Cardiac septum (tissue), 1 donor: ENCODE results near the gene SMIM41. TPM values are rescaled to one million over a fixed set of nuclear protein-coding genes. Genes with fewer than 3 reads are reported as not detected.

Experiments used
- DNase-seq: peaks from one replicate; pipeline ENCODE4 v3.0.0-alpha.2; 2020; ENCODE audit warnings: low spot score
- intact Hi-C: fragments of 100-400 bp; cut with DNase I; formaldehyde crosslinking; loops from one replicate; pipeline ENCODE4 v1.14.0; 2022
- total RNA-seq: library from RNA; stranded (reverse); fragmentation: NEBNext Ultra II Directional; extraction: Animal tissue kit (Norgen Biotek cat#: 25700); gene quantifications from one replicate; pipeline ENCODE4 v1.2.1, GENCODE V29; 2021
- donor health status: DM: no; HTN: no; CAD: no.

Gene SMIM41
- total RNA-seq, 1 donor from 2014 or later: not detected

DNA sequence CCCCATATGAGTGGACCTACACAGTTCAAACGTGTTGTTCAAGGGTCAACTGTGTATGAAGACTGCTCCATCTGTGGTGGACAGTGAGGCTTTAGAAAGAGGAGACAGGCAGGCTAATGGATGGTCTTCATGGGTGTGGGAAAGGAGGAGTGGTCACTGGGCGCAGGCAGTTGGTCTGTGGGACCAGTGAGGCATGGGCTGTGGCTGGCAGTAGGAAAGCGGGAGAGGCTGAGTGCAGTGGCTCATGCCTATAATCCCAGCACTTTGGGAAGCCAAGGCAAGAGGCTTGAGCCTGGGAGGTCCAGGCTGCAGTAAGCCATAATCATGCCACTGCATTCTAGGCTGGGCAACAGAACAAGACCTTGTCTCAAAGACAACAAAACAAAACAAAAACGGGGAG, 30.2 kb upstream of the SMIM41 start:
- intact Hi-C loops: loop anchor here (10.0 kb wide), 1 partner anchor 826 kb away; no protein-coding TSS in a partner anchor
- no peak for DNase-seq

DNA sequence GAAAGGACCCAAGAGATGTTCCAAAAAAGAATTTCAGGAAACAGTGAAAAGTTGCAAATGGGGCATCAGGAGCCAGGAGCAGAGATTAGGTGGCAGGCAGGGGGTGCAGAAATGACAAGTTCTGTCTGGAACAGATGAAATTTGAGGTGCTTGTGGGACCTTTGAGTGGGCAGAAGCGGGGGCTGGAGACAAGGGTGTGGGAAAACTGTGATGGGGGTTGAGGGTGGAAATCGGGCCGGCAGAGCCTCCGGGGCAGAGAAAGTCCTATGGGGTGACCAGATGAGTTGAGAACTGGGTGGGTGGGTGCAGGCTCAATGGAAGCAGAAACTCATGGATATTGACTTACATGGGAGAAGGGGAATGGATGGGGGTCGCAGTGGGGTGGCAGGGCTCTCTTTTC, 29.8 kb upstream of the SMIM41 start:
- intact Hi-C loops: loop anchor here (2.0 to 10.0 kb wide), 2 partner anchors 13 to 825 kb away; no protein-coding TSS in a partner anchor
- DNase-seq: no peak

DNA sequence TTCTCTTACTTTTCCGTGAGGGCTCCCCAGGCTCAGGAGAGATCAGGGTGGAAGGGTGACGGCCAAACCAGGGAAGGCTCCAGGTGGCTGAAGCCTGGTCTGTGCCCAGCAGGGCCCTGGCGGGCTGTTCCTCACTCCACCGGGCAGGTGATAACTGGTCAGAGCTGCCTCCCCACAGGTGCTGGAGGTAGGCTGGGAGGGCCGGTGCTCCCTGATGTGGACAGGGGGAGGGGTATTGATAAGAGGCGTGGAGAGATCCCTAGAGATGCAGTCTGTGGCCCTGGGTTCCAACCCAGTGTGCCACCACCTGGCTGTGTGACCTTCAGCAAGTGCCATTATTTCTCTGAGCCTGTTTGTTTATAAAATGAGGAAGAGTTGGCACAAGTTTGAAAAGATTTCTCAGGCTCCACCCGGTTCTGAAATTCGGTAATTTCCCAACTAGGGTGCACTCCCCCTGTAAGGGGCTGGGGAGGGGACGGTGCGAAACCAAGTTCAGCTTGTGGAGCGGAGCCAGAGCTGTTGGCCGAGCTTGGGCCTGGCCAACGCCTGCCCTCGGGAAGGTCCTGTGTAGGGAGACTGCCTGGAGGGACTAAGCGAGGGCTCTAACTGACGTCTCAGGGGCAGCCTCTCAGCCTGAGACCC, 29.3 kb upstream of the SMIM41 start:
- intact Hi-C loops: loop anchor here (2.0 kb wide), 1 partner anchor 13 kb away; no protein-coding TSS in a partner anchor
- DNase-seq: no peak

DNA sequence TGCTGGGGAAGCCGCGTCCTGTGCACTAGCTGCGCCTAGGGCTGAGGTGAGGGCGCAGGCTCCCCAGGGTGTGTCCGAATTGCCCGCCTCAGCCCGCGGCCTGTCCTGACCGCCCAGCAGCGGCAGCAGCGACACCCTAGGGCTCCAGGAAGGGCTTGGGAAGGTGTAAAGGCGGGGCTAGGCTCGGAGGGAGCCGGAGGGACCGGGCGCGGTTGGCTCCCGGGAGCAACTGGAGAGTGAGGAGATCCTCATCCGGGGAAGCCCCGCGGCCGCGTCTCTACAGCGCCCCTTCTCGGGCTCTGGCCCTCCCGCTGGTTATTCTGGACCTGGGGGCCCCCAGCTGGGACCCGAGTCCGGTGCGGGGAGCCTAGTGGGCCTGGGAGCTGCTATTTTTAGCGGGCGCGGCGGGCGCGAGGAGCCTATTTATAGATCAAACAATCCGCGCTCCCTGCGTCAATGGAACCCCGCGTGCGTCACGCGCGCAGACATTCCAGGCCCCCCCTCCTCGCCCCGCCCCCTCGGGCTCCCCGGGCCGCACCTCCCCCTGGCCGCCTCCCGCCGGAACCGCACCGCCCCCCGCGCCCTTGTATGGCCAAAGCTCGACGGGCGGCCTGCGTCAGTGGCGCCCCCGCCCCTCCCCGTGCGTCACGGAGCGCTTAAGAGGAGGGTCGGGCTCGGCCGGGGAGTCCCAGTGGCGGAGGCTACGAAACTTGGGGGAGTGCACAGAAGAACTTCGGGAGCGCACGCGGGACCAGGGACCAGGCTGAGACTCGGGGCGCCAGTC, 28.6 kb upstream of the SMIM41 start, which contains the start of gene NR4A1:
TSS of gene NR4A1 (plus strand) at position 685 of the 784 bp plus-strand sequence. CDS start 2,887 bp downstream, outside the sequence.
- intact Hi-C loops: loop anchor here (1.0 to 2.0 kb wide), 3 partner anchors 14 to 26 kb away; partner anchors contain the start of gene ATG101
- DNase-seq: peak; percentile 98

DNA sequence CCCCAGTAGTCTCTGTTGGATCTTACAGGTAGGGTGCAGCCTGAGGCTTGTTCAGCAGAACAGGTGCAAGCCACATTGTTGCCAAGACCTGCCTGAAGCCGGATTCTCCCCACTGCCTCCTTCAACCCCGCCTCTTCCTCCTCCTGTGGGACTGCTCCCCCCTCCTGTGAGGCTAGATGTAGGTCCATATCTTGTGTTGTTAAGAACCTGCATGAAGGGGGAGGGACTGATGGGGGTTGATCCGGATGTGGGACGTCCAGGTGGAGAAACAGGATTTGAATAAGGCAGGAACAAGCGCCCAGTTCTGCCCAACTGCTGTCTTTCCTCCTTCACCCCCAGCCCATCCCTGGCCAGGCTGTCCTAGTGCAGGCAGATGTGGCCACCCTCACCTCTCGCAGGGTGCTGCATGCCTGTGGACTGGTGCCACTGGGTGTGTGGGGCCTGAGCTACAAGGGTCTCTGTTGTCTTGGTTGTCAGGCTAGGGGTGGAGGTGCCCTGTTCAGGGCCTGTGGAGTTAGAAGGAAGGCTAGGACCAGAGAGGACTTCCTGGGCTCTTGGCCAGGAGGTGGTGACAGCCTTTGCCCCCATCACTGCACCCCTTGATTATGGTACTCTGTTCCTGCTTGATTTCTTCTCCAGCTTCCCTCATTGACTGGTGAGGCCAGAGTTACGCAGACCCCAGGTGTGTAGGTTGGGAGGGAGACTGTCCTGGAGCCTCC, 26.9 kb upstream of the SMIM41 start:
- DNase-seq: no peak
- intact Hi-C loops: no loop called here

DNA sequence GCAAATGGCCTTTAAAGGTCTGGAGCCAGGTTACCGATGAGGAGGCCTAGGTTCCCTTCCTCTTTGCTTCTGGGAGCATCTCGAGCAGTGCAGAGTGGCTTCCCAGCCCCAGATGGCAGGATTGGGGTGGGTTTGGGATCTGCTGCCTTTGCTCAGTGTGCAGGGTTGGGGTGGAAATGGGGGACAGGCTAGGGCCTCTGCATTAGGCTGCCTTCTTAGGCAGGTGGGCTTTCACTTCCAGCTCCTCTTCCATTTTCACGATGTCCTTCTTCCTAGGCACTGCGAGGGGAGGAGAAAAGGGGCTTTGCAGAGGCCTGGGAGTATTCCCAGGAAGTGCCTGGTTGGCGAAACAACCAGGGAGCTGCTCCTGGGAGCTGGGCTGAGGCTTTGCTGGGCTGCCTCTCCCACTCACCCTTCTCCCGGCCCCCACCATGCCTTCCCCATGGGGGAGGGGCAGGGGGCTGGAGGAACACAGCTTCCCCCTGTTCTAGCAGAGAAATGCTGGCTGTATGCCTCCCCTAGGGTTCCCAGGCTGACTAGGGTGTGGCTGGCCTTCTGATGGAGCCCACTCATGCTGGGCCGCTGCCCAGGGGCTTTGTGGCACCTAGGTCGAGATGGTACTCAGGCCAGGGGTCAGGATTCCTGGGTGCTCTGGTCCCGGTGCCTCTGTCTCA, 25.8 kb upstream of the SMIM41 start:
- no peak for DNase-seq
- intact Hi-C loops: no loop called here

DNA sequence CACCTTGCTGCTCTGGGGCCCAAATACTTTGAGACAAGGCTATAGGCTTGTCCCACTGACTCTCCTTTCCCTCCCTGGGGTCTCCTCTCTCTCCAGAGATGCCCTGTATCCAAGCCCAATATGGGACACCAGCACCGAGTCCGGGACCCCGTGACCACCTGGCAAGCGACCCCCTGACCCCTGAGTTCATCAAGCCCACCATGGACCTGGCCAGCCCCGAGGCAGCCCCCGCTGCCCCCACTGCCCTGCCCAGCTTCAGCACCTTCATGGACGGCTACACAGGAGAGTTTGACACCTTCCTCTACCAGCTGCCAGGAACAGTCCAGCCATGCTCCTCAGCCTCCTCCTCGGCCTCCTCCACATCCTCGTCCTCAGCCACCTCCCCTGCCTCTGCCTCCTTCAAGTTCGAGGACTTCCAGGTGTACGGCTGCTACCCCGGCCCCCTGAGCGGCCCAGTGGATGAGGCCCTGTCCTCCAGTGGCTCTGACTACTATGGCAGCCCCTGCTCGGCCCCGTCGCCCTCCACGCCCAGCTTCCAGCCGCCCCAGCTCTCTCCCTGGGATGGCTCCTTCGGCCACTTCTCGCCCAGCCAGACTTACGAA, 25.2 kb upstream of the SMIM41 start:
- no peak for DNase-seq
- intact Hi-C loops: no loop called here

DNA sequence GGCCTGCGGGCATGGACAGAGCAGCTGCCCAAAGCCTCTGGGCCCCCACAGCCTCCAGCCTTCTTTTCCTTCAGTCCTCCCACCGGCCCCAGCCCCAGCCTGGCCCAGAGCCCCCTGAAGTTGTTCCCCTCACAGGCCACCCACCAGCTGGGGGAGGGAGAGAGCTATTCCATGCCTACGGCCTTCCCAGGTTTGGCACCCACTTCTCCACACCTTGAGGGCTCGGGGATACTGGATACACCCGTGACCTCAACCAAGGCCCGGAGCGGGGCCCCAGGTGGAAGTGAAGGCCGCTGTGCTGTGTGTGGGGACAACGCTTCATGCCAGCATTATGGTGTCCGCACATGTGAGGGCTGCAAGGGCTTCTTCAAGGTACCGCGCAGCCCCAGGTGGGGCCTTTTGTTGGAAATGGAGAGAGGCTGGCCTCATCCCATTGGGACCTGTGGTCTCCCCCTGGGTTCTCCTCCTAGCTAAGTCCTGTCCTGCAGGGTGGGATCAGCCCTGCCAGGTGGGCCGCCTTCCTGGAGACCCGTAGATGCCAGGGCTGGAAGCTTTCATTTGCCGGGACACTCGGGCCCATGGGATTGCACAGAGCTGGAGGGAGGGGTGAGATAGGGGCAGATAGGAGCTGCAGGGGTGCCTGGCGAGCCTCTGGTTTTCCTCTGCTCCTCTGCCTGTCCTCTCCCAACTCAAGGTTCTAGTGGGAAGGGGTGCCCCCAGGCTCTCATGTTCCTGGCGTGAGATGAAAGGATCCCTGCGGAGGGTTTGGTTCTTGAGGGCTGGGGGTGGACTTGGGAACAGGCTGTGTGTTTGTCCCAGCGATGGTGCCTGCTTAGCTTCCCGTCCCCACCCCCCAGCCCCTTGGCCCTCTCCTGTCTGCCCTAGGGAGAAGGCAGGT, 24.4 kb upstream of the SMIM41 start:
- intact Hi-C loops: no loop called here
- DNase-seq: no peak

DNA sequence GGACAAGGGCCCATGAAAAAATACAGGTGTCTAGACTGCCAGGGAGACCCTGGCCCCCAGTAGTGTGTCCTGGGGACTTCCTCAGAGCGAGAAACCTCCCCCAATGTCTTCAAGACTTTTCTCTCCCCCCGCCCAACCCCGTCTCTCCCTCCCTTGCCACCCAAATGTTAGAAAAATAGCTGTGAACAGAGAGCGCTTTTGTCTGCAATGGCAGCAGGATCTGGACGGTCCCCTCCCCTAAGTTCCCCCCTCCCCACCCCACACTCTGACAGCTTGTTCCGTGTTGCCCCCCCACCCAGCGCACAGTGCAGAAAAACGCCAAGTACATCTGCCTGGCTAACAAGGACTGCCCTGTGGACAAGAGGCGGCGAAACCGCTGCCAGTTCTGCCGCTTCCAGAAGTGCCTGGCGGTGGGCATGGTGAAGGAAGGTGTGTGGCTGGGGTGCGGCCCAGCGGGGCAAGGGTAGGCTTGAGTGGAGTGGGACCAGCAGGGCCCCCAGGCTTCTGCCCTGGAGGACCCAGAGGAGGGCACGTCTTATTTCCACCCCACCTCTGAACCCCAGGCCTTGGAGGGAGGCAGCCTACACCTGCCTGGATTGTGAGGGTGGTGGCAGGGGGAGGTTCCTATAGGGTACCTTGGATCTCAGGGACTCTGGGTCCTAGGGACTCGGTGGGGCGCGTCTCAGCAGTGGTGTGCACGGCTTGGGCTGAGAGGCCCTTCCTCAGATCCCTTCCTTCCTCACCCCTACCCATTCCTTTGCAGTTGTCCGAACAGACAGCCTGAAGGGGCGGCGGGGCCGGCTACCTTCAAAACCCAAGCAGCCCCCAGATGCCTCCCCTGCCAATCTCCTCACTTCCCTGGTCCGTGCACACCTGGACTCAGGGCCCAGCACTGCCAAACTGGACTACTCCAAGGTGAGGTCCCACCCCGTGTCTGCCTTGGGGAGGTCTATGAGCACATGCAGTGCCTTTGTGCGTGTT, 23.5 kb upstream of the SMIM41 start:
- no peak for DNase-seq
- intact Hi-C loops: no loop called here

DNA sequence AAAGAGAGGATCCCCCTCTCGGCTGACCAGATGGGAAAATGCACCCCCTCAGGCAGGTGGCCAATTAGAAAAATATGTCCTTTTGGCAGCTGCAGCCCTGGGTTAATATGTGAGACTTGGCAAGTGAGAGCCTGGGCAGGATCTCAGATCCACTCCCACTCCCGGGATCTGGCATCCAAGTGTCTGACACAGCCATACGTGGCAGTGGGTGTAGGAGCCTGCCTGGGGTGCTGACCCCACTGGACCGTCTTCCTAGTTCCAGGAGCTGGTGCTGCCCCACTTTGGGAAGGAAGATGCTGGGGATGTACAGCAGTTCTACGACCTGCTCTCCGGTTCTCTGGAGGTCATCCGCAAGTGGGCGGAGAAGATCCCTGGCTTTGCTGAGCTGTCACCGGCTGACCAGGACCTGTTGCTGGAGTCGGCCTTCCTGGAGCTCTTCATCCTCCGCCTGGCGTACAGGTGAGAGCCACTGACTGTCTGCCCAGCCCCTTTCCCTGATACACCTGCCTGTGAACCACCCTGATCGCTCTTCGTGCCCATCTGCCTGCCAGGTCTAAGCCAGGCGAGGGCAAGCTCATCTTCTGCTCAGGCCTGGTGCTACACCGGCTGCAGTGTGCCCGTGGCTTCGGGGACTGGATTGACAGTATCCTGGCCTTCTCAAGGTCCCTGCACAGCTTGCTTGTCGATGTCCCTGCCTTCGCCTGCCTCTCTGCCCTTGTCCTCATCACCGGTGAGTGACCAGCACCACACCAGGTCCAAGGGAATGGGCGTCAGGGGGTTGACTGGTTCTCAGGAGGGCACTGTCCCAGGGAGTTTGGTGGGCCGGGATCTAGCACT, 22.5 kb upstream of the SMIM41 start:
- DNase-seq: no peak
- intact Hi-C loops: no loop called here

DNA sequence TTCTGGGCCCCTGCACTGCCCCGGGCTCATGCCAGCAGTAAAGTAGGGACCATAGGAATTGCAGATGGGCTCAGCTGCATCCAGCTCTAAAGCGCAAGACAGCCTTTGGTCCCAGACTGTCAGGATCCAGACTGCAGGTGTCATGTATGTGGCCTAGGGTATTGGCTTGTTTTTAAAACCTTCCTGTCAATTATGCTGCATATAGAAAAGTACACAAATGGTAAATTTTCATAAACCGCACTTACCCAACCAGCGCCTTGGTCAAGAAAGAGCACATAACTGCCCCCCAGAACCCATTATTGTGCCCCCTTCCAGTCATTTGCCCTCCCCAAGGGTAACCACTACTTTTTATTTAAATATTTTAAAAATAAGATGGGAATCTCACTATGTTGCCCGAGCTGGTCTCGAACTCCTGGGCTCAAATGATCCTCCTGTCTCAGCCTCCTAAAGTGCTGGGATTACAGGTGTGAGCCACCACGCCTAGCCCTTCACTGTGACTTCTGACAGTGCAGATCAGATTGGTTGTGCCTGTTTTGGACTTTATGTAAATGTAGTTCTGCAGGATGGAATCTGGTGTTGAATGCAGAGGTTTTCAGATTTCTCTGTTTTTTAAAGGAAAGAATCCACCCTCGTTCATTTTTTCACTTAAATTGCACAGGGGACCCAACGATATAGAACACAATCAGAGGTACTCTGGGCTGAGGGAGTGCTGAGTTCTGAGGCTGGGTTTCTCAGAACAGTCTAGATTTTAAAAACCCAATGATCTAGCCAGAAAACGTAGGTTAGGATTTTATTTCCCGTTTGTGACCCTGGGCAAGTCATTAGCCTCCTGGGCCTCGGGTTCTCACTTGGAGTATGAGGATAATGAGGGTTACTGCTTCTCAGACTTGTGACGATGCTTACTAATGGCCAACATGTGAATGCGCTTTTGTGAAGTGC, 21.6 kb upstream of the SMIM41 start:
- no peak for DNase-seq
- intact Hi-C loops: no loop called here

DNA sequence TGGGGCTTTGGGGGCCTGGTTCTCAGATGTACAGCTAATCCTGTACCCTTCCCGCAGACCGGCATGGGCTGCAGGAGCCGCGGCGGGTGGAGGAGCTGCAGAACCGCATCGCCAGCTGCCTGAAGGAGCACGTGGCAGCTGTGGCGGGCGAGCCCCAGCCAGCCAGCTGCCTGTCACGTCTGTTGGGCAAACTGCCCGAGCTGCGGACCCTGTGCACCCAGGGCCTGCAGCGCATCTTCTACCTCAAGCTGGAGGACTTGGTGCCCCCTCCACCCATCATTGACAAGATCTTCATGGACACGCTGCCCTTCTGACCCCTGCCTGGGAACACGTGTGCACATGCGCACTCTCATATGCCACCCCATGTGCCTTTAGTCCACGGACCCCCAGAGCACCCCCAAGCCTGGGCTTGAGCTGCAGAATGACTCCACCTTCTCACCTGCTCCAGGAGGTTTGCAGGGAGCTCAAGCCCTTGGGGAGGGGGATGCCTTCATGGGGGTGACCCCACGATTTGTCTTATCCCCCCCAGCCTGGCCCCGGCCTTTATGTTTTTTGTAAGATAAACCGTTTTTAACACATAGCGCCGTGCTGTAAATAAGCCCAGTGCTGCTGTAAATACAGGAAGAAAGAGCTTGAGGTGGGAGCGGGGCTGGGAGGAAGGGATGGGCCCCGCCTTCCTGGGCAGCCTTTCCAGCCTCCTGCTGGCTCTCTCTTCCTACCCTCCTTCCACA, 20.7 kb upstream of the SMIM41 start:
- no peak for DNase-seq
- intact Hi-C loops: no loop called here

DNA sequence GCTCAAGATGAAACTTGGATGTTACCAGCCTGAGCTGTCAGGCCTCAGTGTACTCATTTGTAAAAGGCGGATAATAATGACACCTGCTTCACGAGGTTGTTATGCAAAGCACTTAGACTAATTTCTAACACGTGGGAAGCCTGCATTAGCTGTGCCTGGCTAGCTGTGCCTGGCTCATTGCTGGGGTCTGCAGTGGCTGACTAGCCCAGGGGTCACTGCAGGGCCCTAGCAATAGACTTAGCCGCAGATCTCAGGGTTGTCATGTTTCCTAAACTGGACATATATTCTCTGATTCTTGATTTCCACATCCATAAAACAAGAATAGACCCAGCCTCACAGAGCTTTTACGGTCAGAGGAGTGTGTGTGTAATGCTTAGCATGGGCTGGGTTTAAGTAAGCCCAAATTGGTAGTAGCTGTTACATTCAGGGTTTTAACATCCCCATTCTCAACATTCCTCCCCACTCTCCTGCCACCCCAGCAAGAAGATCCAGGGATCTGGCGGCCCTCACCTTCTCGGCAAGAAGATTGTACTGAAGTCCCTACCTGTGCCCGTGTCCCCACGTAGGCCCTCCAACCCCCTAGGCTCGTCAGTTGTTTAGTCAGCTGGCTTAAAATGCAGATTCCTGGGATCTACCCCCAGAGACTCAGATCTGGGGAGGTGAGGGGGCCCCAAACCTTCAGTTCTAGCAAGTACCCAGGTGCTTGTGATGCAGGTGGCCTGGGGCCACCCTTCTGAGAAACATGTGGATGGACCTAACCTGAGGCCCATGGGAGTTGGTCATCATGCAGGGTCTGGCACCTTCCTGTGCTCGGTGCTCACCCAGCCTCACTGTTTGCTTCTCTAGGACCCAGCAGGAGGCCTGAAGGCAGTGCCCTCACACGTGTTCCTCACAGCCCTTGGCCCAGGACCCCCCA, 19.7 kb upstream of the SMIM41 start:
- intact Hi-C loops: no loop called here
- DNase-seq: no peak
